Measurements from ENCODE around the gene OR2Y1. TPM values are rescaled to one million over a fixed set of nuclear protein-coding genes. Genes with fewer than 3 reads are reported as not detected.

The OR2Y1 gene
- total RNA-seq, 1 experiment from 2014 or later = not detected

- no peak overlapping the region for H3K4me3 ChIP-seq
- H3K27ac ChIP-seq = no peak overlapping the region
- H3K79me2 ChIP-seq (ENCODE audit: low read depth) = no peaks in the 10 kb centered on the region
- POLR2A ChIA-PET (ENCODE audit: unreplicated experiment) = no interaction called here
- no peaks in the 10 kb centered on the region for H3K9me2 ChIP-seq (ENCODE audit: insufficient read depth)
- no peak overlapping the region for H3K4me2 ChIP-seq
- no peaks in the 10 kb centered on the region for H3K36me3 ChIP-seq (ENCODE audit: low read depth)
- H3K9me3 ChIP-seq (ENCODE audit: insufficient read depth, low read depth) = no peaks in the 10 kb centered on the region
- no peak for DNase-seq
- H3K4me1 ChIP-seq (replicated peaks; ENCODE audit: insufficient read depth) = no peaks in the 10 kb centered on the region
- H2AFZ ChIP-seq = no peak overlapping the region
- H3F3A ChIP-seq (ENCODE audit: insufficient read depth, low read depth) = no peaks in the 10 kb centered on the region
- no TSS peak for BruUV-seq (replicated peaks)
- peaks cover 94% of the 10 kb centered on the region for H3K27me3 ChIP-seq (ENCODE audit: insufficient read depth, low read depth)
- intact Hi-C loops (cut with micrococcal nuclease; ENCODE audit: unreplicated experiment) = no loop called here
- H4K20me1 ChIP-seq (ENCODE audit: insufficient read depth) = no peaks in the 10 kb centered on the region
- TF ChIP-seq CTCF (conservative IDR thresholded peaks at IDR 0.05) (no peak), EZH2 (IDR thresholded peaks at IDR 0.05; ENCODE audit: low read depth) (no peak)
- CTCF ChIA-PET = no interaction called here
These were observed 587 bp downstream of the OR2Y1 start for GRCh38 chr5:180739271-180739670.

- no TSS peak for BruUV-seq (replicated peaks)
- no peak overlapping the region for H3K27ac ChIP-seq
- TF ChIP-seq EZH2 (IDR thresholded peaks at IDR 0.05; ENCODE audit: low read depth) = no peak
These were observed 3.3 kb downstream of the OR2Y1 start for GRCh38 chr5:180736536-180736935.

GRCh38 chr5:180724944-180725343 lies 14.9 kb downstream of the OR2Y1 start:
- no peaks in the 10 kb centered on the region for H4K20me1 ChIP-seq (ENCODE audit: insufficient read depth)
- POLR2A ChIA-PET (ENCODE audit: unreplicated experiment) = no interaction called here
- H3K27me3 ChIP-seq (ENCODE audit: insufficient read depth, low read depth) = peaks cover 80% of the 10 kb centered on the region
- no peaks in the 10 kb centered on the region for H3K79me2 ChIP-seq (ENCODE audit: low read depth)
- intact Hi-C loops (cut with micrococcal nuclease; ENCODE audit: unreplicated experiment) = no loop called here
- no peak for DNase-seq
- CTCF ChIA-PET = no interaction called here
- TF ChIP-seq CTCF (conservative IDR thresholded peaks at IDR 0.05) = no peak
- no peak for TF ChIP-seq EZH2 (IDR thresholded peaks at IDR 0.05; ENCODE audit: low read depth)
- no peak overlapping the region for H2AFZ ChIP-seq
- no peaks in the 10 kb centered on the region for H3K4me1 ChIP-seq (replicated peaks; ENCODE audit: insufficient read depth)
- no peaks in the 10 kb centered on the region for H3K9me2 ChIP-seq (ENCODE audit: insufficient read depth)
- H3K27ac ChIP-seq = no peak overlapping the region
- H3F3A ChIP-seq (ENCODE audit: insufficient read depth, low read depth) = no peaks in the 10 kb centered on the region
- no peak overlapping the region for H3K4me3 ChIP-seq
- no peaks in the 10 kb centered on the region for H3K36me3 ChIP-seq (ENCODE audit: low read depth)
- no peak overlapping the region for H3K4me2 ChIP-seq
- H3K9me3 ChIP-seq (ENCODE audit: insufficient read depth, low read depth) = no peaks in the 10 kb centered on the region
- BruUV-seq (replicated peaks) = no TSS peak

More at GRCh38 chr5:180736536-180736935, 3.3 kb downstream of the OR2Y1 start:
- CTCF ChIA-PET = no interaction called here
- Histone ChIP-seq H3K4me2 (no peak overlapping the region), H3K9me3 (ENCODE audit: insufficient read depth, low read depth) (no peaks in the 10 kb centered on the region), H3F3A (ENCODE audit: insufficient read depth, low read depth) (no peaks in the 10 kb centered on the region), H3K79me2 (ENCODE audit: low read depth) (no peaks in the 10 kb centered on the region), H2AFZ (no peak overlapping the region), H4K20me1 (ENCODE audit: insufficient read depth) (no peaks in the 10 kb centered on the region), H3K36me3 (ENCODE audit: low read depth) (no peaks in the 10 kb centered on the region), H3K4me1 (replicated peaks; ENCODE audit: insufficient read depth) (no peaks in the 10 kb centered on the region), H3K27me3 (ENCODE audit: insufficient read depth, low read depth) (peaks cover 94% of the 10 kb centered on the region), H3K9me2 (ENCODE audit: insufficient read depth) (no peaks in the 10 kb centered on the region), H3K4me3 (no peak overlapping the region)
- intact Hi-C loops (cut with micrococcal nuclease; ENCODE audit: unreplicated experiment) = no loop called here
- DNase-seq = no peak
- POLR2A ChIA-PET (ENCODE audit: unreplicated experiment) = no interaction called here

- Histone ChIP-seq H3K27ac (no peak overlapping the region), H3K79me2 (ENCODE audit: low read depth) (no peaks in the 10 kb centered on the region), H3K9me3 (ENCODE audit: insufficient read depth, low read depth) (no peaks in the 10 kb centered on the region), H4K20me1 (ENCODE audit: insufficient read depth) (no peaks in the 10 kb centered on the region), H3K4me2 (no peak overlapping the region), H2AFZ (no peak overlapping the region), H3K4me3 (no peak overlapping the region), H3K36me3 (ENCODE audit: low read depth) (no peaks in the 10 kb centered on the region), H3K9me2 (ENCODE audit: insufficient read depth) (no peaks in the 10 kb centered on the region), H3K4me1 (replicated peaks; ENCODE audit: insufficient read depth) (no peaks in the 10 kb centered on the region), H3K27me3 (ENCODE audit: insufficient read depth, low read depth) (peaks cover 77% of the 10 kb centered on the region), H3F3A (ENCODE audit: insufficient read depth, low read depth) (no peaks in the 10 kb centered on the region)
- POLR2A ChIA-PET (ENCODE audit: unreplicated experiment) = no interaction called here
- no peak for DNase-seq
- TF ChIP-seq CTCF (conservative IDR thresholded peaks at IDR 0.05) = no peak
- no peak for TF ChIP-seq EZH2 (IDR thresholded peaks at IDR 0.05; ENCODE audit: low read depth)
- intact Hi-C loops (cut with micrococcal nuclease; ENCODE audit: unreplicated experiment) = no loop called here
- CTCF ChIA-PET = no interaction called here
- no TSS peak for BruUV-seq (replicated peaks)
These were observed 15.9 kb downstream of the OR2Y1 start for GRCh38 chr5:180723936-180724335.
